Thoracic aorta (tissue), 2 donors: ENCODE measurements around the gene ESF1. TPM values are rescaled to one million over a fixed set of nuclear protein-coding genes. Genes with fewer than 3 reads are reported as not detected.

Experiments
- ATAC-seq: fragments of 150-250 bp; one replicate; pipeline ENCODE4 v1.8.0; 2017; ENCODE audit warnings: low read depth; ENCODE audit not compliant: insufficient number of reproducible peaks, low FRiP score
- DNase-seq: peaks from one replicate; pipeline ENCODE4 v3.0.0-alpha.2; 2020; ENCODE audit warnings: low spot score
- H3K27ac ChIP-seq, 2 donors: fragments of 200-600 bp; sonication (generic); 1 replicate in 1 of 2; 2 replicates in 1 of 2; pipeline ENCODE4 v1.5.1; 2016; ENCODE audit warnings: mild to moderate bottlenecking in 2 of 2, moderate library complexity in 2 of 2
- H3K27me3 ChIP-seq: fragments of 200-600 bp; sonication (generic); replicated peaks from 2 replicates; pipeline ENCODE4 v1.6.0; 2016; ENCODE audit warnings: mild to moderate bottlenecking; ENCODE audit not compliant: insufficient read depth
- H3K36me3 ChIP-seq: fragments of 200-600 bp; sonication (generic); one replicate; pipeline ENCODE4 v1.5.1; 2016
- H3K4me1 ChIP-seq, 2 donors: fragments of 200-600 bp; sonication (generic); 1 replicate in 1 of 2; 2 replicates in 1 of 2; pipeline versions ENCODE4 v1.5.1 to v1.6.0; 2016; ENCODE audit warnings: low read depth in 2 of 2, mild to moderate bottlenecking in 1 of 2; ENCODE audit not compliant: control insufficient read depth in 1 of 2
- H3K4me3 ChIP-seq: fragments of 200-600 bp; sonication (generic); 2 replicates; pipeline ENCODE4 v1.5.1; 2016; ENCODE audit warnings: mild to moderate bottlenecking
- H3K9me3 ChIP-seq: fragments of 200-600 bp; sonication (generic); 2 replicates; pipeline ENCODE4 v1.5.1; 2016
- total RNA-seq, 2 donors: library from RNA; depleted of rRNA; stranded (reverse); fragments of >200 nt; gene quantifications; one replicate each; pipeline versions ENCODE4 v1.1.0 to v1.2.3, GENCODE V29; 2016
- TF ChIP-seq, protein P1 (sequence below): fragments of 200-600 bp; sonication (generic); IDR thresholded peaks from one replicate; pipeline ENCODE4 v1.5.1; 2019; ENCODE audit warnings: antibody characterized with exemption

ESF1 gene
- total RNA-seq, 2 donors from 2014 or later: 9.2 to 22.8 TPM

DNA sequence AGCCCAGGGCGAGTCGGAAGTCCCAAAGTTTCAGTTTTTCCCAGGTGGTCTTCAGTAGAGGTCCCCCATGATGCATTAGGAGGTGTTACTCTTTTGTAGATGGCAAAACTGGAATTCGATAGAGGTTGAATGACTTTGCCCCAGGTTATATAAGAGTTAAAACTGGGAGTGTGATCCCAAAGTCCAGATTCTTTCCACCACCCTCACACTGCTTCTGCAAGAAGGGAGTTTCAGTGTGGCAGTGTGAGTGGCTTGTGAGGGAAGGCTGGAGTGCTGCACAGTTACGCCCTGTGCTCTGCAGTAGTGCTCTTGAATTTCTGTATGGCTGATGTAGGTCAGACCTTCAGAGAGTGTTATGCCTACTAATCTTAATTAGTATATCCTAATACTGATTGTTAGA, 30.0 kb upstream of the ESF1 start:
- Histone ChIP-seq H3K4me1 (no peaks in the 10 kb centered on the region), H3K36me3 (peaks cover 60% of the 10 kb centered on the region), H3K27ac (no peak overlapping the region), H3K9me3 (no peaks in the 10 kb centered on the region), H3K4me3 (no peak overlapping the region), H3K27me3 (no peaks in the 10 kb centered on the region)
- TF ChIP-seq, protein P1, sequence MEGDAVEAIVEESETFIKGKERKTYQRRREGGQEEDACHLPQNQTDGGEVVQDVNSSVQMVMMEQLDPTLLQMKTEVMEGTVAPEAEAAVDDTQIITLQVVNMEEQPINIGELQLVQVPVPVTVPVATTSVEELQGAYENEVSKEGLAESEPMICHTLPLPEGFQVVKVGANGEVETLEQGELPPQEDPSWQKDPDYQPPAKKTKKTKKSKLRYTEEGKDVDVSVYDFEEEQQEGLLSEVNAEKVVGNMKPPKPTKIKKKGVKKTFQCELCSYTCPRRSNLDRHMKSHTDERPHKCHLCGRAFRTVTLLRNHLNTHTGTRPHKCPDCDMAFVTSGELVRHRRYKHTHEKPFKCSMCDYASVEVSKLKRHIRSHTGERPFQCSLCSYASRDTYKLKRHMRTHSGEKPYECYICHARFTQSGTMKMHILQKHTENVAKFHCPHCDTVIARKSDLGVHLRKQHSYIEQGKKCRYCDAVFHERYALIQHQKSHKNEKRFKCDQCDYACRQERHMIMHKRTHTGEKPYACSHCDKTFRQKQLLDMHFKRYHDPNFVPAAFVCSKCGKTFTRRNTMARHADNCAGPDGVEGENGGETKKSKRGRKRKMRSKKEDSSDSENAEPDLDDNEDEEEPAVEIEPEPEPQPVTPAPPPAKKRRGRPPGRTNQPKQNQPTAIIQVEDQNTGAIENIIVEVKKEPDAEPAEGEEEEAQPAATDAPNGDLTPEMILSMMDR: no peak
- ATAC-seq (no peak), DNase-seq (no peak)

DNA sequence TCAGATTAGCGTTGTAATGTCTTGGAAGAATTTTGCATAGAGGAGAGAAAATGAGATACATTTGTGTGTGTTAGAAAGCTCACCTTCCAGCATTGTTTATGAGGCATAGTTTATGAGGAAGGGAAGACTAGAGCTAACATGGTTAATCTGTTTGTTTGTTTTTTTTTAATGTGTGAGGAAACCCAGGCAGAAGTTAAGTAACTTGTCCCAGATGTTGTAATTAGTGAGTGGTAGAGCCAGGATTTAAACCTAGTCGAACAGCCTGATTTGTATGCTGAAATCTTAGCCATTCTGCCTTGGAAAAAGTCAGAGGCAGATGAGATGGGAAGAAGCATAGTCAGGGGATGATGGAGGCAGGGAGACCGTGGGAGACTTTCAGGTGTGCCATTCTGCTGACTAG, 29.2 kb upstream of the ESF1 start:
- no peaks in the 10 kb centered on the region for H3K4me1 ChIP-seq
- ATAC-seq (no peak), DNase-seq (no peak)
- TF ChIP-seq, protein P1: no peak
- H3K4me3 ChIP-seq: no peak overlapping the region
- no peaks in the 10 kb centered on the region for H3K9me3 ChIP-seq
- peaks cover 66% of the 10 kb centered on the region for H3K36me3 ChIP-seq
- no peaks in the 10 kb centered on the region for H3K27me3 ChIP-seq
- no peak overlapping the region for H3K27ac ChIP-seq

DNA sequence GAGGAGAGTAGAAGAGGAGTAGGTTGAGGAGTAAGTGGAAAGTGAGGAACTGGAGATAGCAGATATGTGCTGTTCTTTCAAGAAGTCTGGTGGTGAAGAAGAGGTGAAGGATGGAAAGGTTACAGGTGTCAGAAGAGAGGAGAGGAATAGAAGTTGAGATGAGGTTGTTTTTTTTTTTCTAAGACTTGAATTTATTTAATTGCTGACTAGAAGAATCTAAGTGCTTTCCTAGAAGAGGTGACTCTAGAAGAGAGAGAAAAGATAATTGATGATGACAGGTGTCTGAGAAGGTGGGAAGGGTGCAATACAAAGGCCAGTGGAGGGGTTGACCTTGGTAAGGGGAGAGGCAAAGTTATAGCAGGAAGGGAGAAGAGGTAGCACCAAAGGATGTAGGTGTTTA, 25.7 kb upstream of the ESF1 start:
- TF ChIP-seq, protein P1: no peak
- no peaks in the 10 kb centered on the region for H3K4me1 ChIP-seq
- no peaks in the 10 kb centered on the region for H3K27me3 ChIP-seq
- H3K9me3 ChIP-seq: no peaks in the 10 kb centered on the region
- no peak overlapping the region for H3K27ac ChIP-seq
- DNase-seq: no peak
- ATAC-seq: no peak
- peaks cover 64% of the 10 kb centered on the region for H3K36me3 ChIP-seq
- no peak overlapping the region for H3K4me3 ChIP-seq

DNA sequence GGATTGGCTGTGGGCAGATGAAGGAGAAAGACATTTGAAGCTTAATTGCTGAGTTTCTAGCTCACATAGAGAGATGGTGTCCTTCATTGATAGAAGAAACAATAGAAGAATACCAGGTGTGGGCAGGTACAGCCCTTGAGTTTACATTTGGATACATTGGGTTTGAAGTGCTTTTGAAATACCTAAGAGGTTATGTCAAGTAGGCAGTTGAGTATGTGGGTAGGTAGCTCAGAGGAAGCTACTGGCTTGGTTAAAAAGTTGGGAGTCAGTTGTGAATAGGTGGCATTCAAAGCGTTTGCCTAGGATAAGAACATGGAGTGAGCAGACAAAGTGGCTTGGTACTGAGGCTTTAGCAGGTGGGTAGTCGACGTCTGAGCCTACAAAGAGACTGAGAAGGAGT, 25.1 kb upstream of the ESF1 start:
- DNase-seq (no peak), ATAC-seq (no peak)
- no peaks in the 10 kb centered on the region for H3K27me3 ChIP-seq
- H3K36me3 ChIP-seq: peaks cover 59% of the 10 kb centered on the region
- H3K9me3 ChIP-seq: no peaks in the 10 kb centered on the region
- no peaks in the 10 kb centered on the region for H3K4me1 ChIP-seq
- H3K27ac ChIP-seq: no peak overlapping the region
- TF ChIP-seq, protein P1: no peak
- no peak overlapping the region for H3K4me3 ChIP-seq

DNA sequence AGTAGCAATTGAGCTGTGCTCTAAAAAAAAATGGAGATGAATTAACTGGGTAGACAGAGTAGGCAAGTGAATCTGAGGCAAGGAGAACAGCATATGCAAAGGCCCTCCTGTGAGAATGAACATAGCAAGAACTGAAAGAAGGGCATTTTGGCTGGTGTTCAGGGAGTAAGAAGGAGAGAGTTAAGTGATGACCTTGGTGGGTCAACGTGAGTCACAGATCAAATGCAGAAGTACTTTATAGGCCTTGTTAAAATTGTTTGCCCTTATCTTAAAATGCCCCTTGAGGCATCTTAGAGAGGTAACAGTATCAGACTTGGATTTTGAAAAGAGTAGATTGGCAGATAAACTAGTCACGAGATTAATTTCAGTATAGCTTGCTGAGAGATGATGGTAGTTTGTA, 24.7 kb upstream of the ESF1 start:
- H3K27ac ChIP-seq: no peak overlapping the region
- TF ChIP-seq, protein P1: no peak
- DNase-seq: no peak
- H3K36me3 ChIP-seq: peaks cover 54% of the 10 kb centered on the region
- ATAC-seq: no peak
- H3K4me3 ChIP-seq: no peak overlapping the region
- no peaks in the 10 kb centered on the region for H3K4me1 ChIP-seq
- H3K9me3 ChIP-seq: no peaks in the 10 kb centered on the region
- H3K27me3 ChIP-seq: no peaks in the 10 kb centered on the region
